ENCODE data around the gene KCNJ15.

DNA sequence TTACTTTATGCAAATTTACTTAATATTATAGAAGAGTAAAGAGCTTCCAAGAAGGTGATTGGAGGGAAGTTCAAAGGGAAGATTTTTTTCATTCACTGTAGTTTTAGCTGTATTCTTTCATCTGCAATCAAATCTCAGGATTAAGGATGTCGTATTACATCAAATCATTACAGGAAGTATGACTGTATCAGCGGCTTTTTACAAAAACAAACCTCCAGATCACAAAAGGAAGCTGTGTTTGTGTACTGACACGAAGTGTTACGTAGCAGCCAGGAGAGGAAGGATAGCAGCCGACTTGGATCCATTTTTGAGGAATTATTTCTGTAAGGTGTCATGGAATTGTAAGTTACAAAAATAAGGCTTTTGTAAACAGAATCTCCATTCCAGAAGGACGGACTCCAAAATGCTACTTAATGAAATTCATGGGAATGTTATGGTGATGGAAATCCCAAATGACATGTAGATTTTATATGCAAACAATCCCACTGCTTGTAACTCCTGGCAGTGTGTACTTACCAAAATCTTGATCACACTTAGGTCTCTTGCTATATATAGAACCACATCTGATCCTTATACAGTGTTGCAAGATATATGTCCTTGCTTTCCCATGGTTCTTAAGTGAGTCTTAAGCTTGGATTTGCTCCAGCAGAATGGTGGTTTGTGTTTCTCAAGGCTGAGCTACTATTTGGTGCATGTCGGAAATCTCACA is 49.8 kb downstream of the KCNJ15 start:
- TF ChIP-seq TOX (CRISPR knock-in tag; IDR thresholded peaks at IDR 0.05; ENCODE audit: borderline replicate concordance), result no peak
- TF ChIP-seq ZC3H10 (CRISPR knock-in tag; IDR thresholded peaks at IDR 0.05), result no peak
- no peak for TF ChIP-seq ESRRG (CRISPR knock-in tag; IDR thresholded peaks at IDR 0.05)
- TF ChIP-seq, protein P1, sequence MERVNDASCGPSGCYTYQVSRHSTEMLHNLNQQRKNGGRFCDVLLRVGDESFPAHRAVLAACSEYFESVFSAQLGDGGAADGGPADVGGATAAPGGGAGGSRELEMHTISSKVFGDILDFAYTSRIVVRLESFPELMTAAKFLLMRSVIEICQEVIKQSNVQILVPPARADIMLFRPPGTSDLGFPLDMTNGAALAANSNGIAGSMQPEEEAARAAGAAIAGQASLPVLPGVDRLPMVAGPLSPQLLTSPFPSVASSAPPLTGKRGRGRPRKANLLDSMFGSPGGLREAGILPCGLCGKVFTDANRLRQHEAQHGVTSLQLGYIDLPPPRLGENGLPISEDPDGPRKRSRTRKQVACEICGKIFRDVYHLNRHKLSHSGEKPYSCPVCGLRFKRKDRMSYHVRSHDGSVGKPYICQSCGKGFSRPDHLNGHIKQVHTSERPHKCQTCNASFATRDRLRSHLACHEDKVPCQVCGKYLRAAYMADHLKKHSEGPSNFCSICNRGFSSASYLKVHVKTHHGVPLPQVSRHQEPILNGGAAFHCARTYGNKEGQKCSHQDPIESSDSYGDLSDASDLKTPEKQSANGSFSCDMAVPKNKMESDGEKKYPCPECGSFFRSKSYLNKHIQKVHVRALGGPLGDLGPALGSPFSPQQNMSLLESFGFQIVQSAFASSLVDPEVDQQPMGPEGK (CRISPR knock-in tag; IDR thresholded peaks at IDR 0.05; ENCODE audit: borderline replicate concordance), result no peak
- no peak for TF ChIP-seq ZFP3 (CRISPR knock-in tag; IDR thresholded peaks at IDR 0.05)
- TF ChIP-seq RARB (CRISPR knock-in tag; IDR thresholded peaks at IDR 0.05), result no peak
- no peak for TF ChIP-seq GLIS3 (CRISPR knock-in tag; IDR thresholded peaks at IDR 0.05)
- no peak for TF ChIP-seq ISL1 (CRISPR knock-in tag; IDR thresholded peaks at IDR 0.05)
- TF ChIP-seq ZFP30 (CRISPR knock-in tag; IDR thresholded peaks at IDR 0.05), result no peak
- TF ChIP-seq, protein P2, sequence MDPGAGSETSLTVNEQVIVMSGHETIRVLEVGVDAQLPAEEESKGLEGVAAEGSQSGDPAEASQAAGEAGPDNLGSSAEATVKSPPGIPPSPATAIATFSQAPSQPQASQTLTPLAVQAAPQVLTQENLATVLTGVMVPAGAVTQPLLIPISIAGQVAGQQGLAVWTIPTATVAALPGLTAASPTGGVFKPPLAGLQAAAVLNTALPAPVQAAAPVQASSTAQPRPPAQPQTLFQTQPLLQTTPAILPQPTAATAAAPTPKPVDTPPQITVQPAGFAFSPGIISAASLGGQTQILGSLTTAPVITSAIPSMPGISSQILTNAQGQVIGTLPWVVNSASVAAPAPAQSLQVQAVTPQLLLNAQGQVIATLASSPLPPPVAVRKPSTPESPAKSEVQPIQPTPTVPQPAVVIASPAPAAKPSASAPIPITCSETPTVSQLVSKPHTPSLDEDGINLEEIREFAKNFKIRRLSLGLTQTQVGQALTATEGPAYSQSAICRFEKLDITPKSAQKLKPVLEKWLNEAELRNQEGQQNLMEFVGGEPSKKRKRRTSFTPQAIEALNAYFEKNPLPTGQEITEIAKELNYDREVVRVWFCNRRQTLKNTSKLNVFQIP (CRISPR knock-in tag; IDR thresholded peaks at IDR 0.05; ENCODE audit: borderline replicate concordance, low read depth), result no peak
- TF ChIP-seq ZNF8 (CRISPR knock-in tag; IDR thresholded peaks at IDR 0.05), result no peak

Measured in SK-N-SH treated with all-trans-retinoic acid at 6 μM for 48 hours (cell line).